ENCODE data around the gene VPS16. TPM values are rescaled to one million over a fixed set of nuclear protein-coding genes. Genes with fewer than 3 reads are reported as not detected.

VPS16 gene
- total and polyA plus RNA-seq, 4 donors = 35.3 to 71.6 (median 61.2) TPM

DNA sequence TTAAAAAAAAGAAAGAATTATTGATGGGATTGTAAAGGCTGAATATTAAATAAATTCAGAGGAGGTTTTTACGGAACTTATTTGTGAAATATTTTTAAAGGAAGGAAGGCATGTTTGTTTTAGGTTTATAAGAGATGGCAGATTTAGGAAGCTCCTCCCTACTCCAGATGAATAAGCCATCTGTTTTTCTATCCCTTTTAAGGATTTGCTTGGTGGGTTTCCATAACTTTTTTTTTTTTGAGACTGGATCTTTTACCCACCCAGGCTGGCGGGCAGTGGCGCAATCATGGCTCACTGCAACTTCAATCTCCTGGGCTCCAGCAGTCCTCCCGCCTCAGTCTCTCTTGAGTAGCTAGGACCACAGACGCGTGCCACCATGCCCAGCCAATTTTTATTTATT, 63.1 kb downstream of the VPS16 start:
- Histone ChIP-seq H3K36me3 (ENCODE audit: control insufficient read depth, insufficient read depth, low read length) (no peaks in the 10 kb centered on the region), H3K27me3 (ENCODE audit: control insufficient read depth, insufficient read depth, low read length) (no peaks in the 10 kb centered on the region), H3K27ac (ENCODE audit: low read depth, low read length) (no peak overlapping the region), H3K4me3 (ENCODE audit: low read depth, low read length) (no peak overlapping the region), H3K4me1 (ENCODE audit: control insufficient read depth, insufficient read depth, low read length) (peaks cover 2% of the 10 kb centered on the region), H3K9me3 (ENCODE audit: control insufficient read depth, insufficient read depth, low read length) (no peaks in the 10 kb centered on the region)
- peak in 1 of 6 donors; percentile 55 for DNase-seq (ENCODE audit: low read depth in 4 of 6, low spot score in 6 of 6)
- 93% methylated on average over 3 of the region's 6 CpGs for WGBS (ENCODE audit: insufficient coverage)

DNA sequence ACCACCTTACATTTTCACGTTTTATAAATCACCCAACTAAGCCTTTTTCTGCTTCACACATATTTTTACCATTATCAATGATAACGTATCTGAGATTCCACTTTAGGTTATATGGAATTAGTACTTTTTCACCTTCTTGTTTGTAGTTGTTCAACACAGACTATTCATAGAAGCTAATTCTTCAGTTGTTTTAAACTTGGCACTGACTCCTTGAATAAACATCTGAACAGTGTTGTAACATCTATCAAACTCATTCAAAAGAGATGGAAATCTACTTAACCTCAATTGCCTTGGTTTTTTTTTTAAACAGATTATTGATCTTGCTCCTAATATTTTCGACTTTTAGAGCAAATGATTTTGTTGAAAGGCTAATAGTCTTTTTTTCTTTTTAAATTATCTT, 67.0 kb downstream of the VPS16 start:
- H3K36me3 ChIP-seq (ENCODE audit: control insufficient read depth, insufficient read depth, low read length) = no peaks in the 10 kb centered on the region
- no CpG with 5 or more reads among the region's 3 CpGs for WGBS (ENCODE audit: insufficient coverage)
- H3K4me1 ChIP-seq (ENCODE audit: control insufficient read depth, insufficient read depth, low read length) = peaks cover 2% of the 10 kb centered on the region
- no peaks in the 10 kb centered on the region for H3K27me3 ChIP-seq (ENCODE audit: control insufficient read depth, insufficient read depth, low read length)
- no peaks in the 10 kb centered on the region for H3K9me3 ChIP-seq (ENCODE audit: control insufficient read depth, insufficient read depth, low read length)
- no peak overlapping the region for H3K4me3 ChIP-seq (ENCODE audit: low read depth, low read length)
- no peak overlapping the region for H3K27ac ChIP-seq (ENCODE audit: low read depth, low read length)
- no peak for DNase-seq (ENCODE audit: low read depth in 4 of 6, low spot score in 6 of 6)

DNA sequence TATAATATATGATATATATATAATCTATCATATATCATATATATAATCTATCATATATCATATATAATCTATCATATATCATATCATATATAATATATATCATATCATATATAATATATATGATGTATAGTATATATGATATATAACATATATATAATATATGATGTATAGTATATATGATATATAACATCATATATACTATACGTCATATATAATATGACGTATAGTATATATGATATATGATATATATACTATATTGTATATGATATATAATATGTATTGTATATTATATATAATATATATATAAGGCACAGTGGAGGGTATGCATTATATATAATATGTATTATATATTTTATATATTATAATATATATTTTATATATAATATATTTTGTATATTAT, 69.4 kb downstream of the VPS16 start:
- Histone ChIP-seq H3K4me1 (ENCODE audit: control insufficient read depth, insufficient read depth, low read length) (no peaks in the 10 kb centered on the region), H3K27me3 (ENCODE audit: control insufficient read depth, insufficient read depth, low read length) (no peaks in the 10 kb centered on the region), H3K27ac (ENCODE audit: low read depth, low read length) (no peak overlapping the region), H3K9me3 (ENCODE audit: control insufficient read depth, insufficient read depth, low read length) (no peaks in the 10 kb centered on the region), H3K36me3 (ENCODE audit: control insufficient read depth, insufficient read depth, low read length) (no peaks in the 10 kb centered on the region), H3K4me3 (ENCODE audit: low read depth, low read length) (no peak overlapping the region)
- DNase-seq (ENCODE audit: low read depth in 4 of 6, low spot score in 6 of 6) = no peak
- WGBS (ENCODE audit: insufficient coverage) = no CpG with 5 or more reads among the region's 2 CpGs

- Histone ChIP-seq H3K27ac (ENCODE audit: low read depth, low read length) (no peak overlapping the region), H3K4me3 (ENCODE audit: low read depth, low read length) (no peak overlapping the region), H3K4me1 (ENCODE audit: control insufficient read depth, insufficient read depth, low read length) (no peaks in the 10 kb centered on the region), H3K27me3 (ENCODE audit: control insufficient read depth, insufficient read depth, low read length) (no peaks in the 10 kb centered on the region), H3K36me3 (ENCODE audit: control insufficient read depth, insufficient read depth, low read length) (no peaks in the 10 kb centered on the region), H3K9me3 (ENCODE audit: control insufficient read depth, insufficient read depth, low read length) (no peaks in the 10 kb centered on the region)
- DNase-seq (ENCODE audit: low read depth in 4 of 6, low spot score in 6 of 6) = no peak
Measured at GRCh38 chr20:2911200-2911599, 70.7 kb downstream of the VPS16 start.

- H3K4me3 ChIP-seq (ENCODE audit: low read depth, low read length) = no peak overlapping the region
- no peaks in the 10 kb centered on the region for H3K36me3 ChIP-seq (ENCODE audit: control insufficient read depth, insufficient read depth, low read length)
- no peak overlapping the region for H3K27ac ChIP-seq (ENCODE audit: low read depth, low read length)
- H3K4me1 ChIP-seq (ENCODE audit: control insufficient read depth, insufficient read depth, low read length) = peaks cover 3% of the 10 kb centered on the region
- peak in 3 of 6 donors; percentile 6 to 64 (median 23) for DNase-seq (ENCODE audit: low read depth in 4 of 6, low spot score in 6 of 6)
- no peaks in the 10 kb centered on the region for H3K9me3 ChIP-seq (ENCODE audit: control insufficient read depth, insufficient read depth, low read length)
- H3K27me3 ChIP-seq (ENCODE audit: control insufficient read depth, insufficient read depth, low read length) = no peaks in the 10 kb centered on the region
Measured at GRCh38 chr20:2914160-2914559, 73.6 kb downstream of the VPS16 start.

Other genes starting within 250 kb of the VPS16 start
- 100 to 1,000 TPM; 120 to 183 TPM for gene NOP56, start 188.1 kb upstream of the VPS16 start, total RNA-seq
- gene NOP56, start 188.1 kb upstream of the VPS16 start, polyA plus RNA-seq (ENCODE audit: insufficient read length in 2 of 2) = 100 to 1,000 TPM; 246 to 261 TPM
- gene IDH3B, start 176.5 kb upstream of the VPS16 start, total RNA-seq = 100 to 1,000 TPM in 1 of 2 donors, 10 to 100 TPM in 1; 78.7 to 105 TPM
- gene IDH3B, start 176.5 kb upstream of the VPS16 start, polyA plus RNA-seq (ENCODE audit: insufficient read length in 2 of 2) = 100 to 1,000 TPM; 119 to 130 TPM
- 10 to 100 TPM; 10.2 to 17.4 TPM for gene EBF4, start 148.0 kb upstream of the VPS16 start, total RNA-seq
- 10 to 100 TPM; 86.4 to 91.0 TPM for gene EBF4, start 148.0 kb upstream of the VPS16 start, polyA plus RNA-seq (ENCODE audit: insufficient read length in 2 of 2)
- 100 to 1,000 TPM in 1 of 2 donors, 10 to 100 TPM in 1; 37.1 to 163 TPM for gene CPXM1, start 40.1 kb upstream of the VPS16 start, total RNA-seq
- gene CPXM1, start 40.1 kb upstream of the VPS16 start, polyA plus RNA-seq (ENCODE audit: insufficient read length in 2 of 2) = 10 to 100 TPM; 55.9 to 84.9 TPM
- not detected for gene C20orf141, start 25.8 kb upstream of the VPS16 start, total RNA-seq
- not detected for gene C20orf141, start 25.8 kb upstream of the VPS16 start, polyA plus RNA-seq (ENCODE audit: insufficient read length in 2 of 2)
- gene TMEM239, start 24.4 kb upstream of the VPS16 start, total RNA-seq = not detected
- gene TMEM239, start 24.4 kb upstream of the VPS16 start, polyA plus RNA-seq (ENCODE audit: insufficient read length in 2 of 2) = not detected
- 10 to 100 TPM; 15.7 to 46.7 TPM for gene PCED1A, start 90 bp upstream of the VPS16 start, total RNA-seq
- 10 to 100 TPM; 57.9 to 64.9 TPM for gene PCED1A, start 90 bp upstream of the VPS16 start, polyA plus RNA-seq (ENCODE audit: insufficient read length in 2 of 2)
- gene PTPRA, start 32.7 kb downstream of the VPS16 start, total RNA-seq = 100 to 1,000 TPM; 113 to 171 TPM
- gene PTPRA, start 32.7 kb downstream of the VPS16 start, polyA plus RNA-seq (ENCODE audit: insufficient read length in 2 of 2) = 100 to 1,000 TPM; 160 to 182 TPM
- under 1 TPM in 1 of 2 donors, not detected in 1; 0.44 TPM for gene GNRH2, start 202.9 kb downstream of the VPS16 start, total RNA-seq
- 1 to 10 TPM in 1 of 2 donors, under 1 TPM in 1; 0.68 to 1.8 TPM for gene GNRH2, start 202.9 kb downstream of the VPS16 start, polyA plus RNA-seq (ENCODE audit: insufficient read length in 2 of 2)
- 10 to 100 TPM; 24.1 to 63.7 TPM for gene MRPS26, start 205.3 kb downstream of the VPS16 start, total RNA-seq
- 10 to 100 TPM; 84.3 to 91.1 TPM for gene MRPS26, start 205.3 kb downstream of the VPS16 start, polyA plus RNA-seq (ENCODE audit: insufficient read length in 2 of 2)
- gene OXT, start 230.9 kb downstream of the VPS16 start, total RNA-seq = under 1 TPM in 1 of 2 donors, not detected in 1; 0.33 TPM
- under 1 TPM in 1 of 2 donors, not detected in 1; 0.32 TPM for gene OXT, start 230.9 kb downstream of the VPS16 start, polyA plus RNA-seq (ENCODE audit: insufficient read length in 2 of 2)
- gene AVP, start 244.0 kb downstream of the VPS16 start, total RNA-seq = not detected
- not detected for gene AVP, start 244.0 kb downstream of the VPS16 start, polyA plus RNA-seq (ENCODE audit: insufficient read length in 2 of 2)